Cardiac fibroblast (primary cell): ENCODE data around the gene CDKN2D.
A peak's percentile ranks its signal among the peaks of the same experiment; 100 is the strongest.
"Not testable (repeated sequence)": the region's sequence is repeated elsewhere in the genome, so short reads cannot be mapped to it uniquely, and the experiment has no call there.

Experiments used
- DNase-seq, 2 donors: peaks; one replicate each; pipeline versions ENCODE4 v3.0.0 to v3.0.0-alpha.2; 2010; ENCODE audit warnings: low read depth in 2 of 2
- H3K4me3 ChIP-seq, 2 donors: replicated peaks in 1 of 2; 1 replicate in 1 of 2; 2 replicates in 1 of 2; pipeline ENCODE4 v1.5.1; 2011; ENCODE audit warnings: low read depth in 2 of 2, low read length in 2 of 2, mild to moderate bottlenecking in 2 of 2, moderate library complexity in 1 of 2
- TF ChIP-seq, protein P1 (sequence below): IDR thresholded peaks from one replicate; pipeline ENCODE4 v1.5.1; 2011; ENCODE audit warnings: low read depth, mild to moderate bottlenecking, low read length, inconsistent platforms

CDKN2D gene

DNA sequence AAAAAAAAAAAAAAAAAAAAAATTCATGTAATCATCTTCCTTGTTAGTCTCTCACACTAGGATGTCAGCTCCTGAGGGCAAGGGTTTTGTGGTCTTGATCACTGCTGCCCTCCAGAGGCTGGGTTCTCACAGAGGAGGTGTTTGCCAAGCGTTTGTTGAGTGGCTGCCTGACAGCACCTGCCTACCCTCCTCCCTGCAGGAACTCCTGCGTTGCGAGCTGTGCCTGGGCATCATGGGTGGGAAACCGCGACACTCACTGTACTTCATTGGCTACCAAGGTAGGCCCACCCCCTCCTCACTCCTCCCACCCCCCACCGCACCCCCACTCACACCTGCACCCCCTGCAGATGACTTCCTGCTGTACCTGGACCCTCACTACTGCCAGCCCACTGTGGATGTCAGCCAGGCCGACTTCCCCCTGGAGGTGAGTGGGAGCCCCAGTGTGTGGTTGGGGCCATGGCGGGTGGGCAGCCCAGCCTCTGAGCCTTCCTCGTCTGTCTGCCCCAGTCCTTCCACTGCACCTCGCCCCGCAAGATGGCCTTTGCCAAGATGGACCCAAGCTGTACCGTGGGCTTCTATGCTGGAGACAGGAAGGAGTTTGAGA lies 17.0 kb downstream of the CDKN2D start:
- TF ChIP-seq, protein P1, sequence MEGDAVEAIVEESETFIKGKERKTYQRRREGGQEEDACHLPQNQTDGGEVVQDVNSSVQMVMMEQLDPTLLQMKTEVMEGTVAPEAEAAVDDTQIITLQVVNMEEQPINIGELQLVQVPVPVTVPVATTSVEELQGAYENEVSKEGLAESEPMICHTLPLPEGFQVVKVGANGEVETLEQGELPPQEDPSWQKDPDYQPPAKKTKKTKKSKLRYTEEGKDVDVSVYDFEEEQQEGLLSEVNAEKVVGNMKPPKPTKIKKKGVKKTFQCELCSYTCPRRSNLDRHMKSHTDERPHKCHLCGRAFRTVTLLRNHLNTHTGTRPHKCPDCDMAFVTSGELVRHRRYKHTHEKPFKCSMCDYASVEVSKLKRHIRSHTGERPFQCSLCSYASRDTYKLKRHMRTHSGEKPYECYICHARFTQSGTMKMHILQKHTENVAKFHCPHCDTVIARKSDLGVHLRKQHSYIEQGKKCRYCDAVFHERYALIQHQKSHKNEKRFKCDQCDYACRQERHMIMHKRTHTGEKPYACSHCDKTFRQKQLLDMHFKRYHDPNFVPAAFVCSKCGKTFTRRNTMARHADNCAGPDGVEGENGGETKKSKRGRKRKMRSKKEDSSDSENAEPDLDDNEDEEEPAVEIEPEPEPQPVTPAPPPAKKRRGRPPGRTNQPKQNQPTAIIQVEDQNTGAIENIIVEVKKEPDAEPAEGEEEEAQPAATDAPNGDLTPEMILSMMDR = peak; percentile 30
- peak; percentile 56 to 58 for DNase-seq
- H3K4me3 ChIP-seq = no peak overlapping the region

DNA sequence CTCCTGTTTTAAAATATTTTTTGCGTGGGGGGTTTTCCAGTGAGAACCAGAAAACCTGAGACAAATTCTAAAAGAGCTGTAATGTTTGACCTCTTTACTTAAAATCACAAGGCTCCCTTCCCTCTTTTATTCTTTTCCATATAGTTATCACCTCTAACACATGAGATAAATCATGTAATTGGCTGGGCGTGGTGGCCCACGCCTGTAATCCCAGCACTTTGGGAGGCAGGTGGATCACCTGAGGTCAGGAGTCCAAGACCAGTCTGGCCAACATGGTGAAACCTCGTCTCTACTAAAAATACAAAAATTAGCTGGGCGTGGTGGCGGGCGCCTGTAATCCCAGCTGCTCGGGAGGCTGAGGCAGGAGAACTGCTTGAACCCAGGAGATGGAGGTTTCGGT lies 17.8 kb downstream of the CDKN2D start:
- not testable (repeated sequence) for DNase-seq, H3K4me3 ChIP-seq

DNA sequence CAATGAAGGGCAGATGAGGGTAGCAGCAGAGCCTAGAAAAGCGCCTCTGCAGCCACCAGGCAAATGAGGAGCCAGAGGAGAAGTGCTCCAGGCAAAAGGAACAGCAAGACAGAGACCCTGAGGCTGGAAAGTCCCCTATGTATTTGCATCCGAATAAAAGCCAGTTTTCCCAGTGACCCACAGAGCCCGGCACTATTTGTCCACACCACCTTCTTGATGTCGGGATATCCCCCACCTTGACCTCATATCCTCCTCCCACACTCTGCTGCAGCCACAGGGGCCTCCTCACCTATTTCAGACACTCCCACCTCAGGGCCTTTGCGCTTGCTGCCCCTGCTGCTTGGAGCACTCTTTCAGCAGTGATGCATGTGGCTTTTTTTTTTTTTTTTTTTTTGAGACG lies 18.4 kb downstream of the CDKN2D start:
- no peak for DNase-seq
- H3K4me3 ChIP-seq = no peak overlapping the region
- TF ChIP-seq, protein P1 = no peak

DNA sequence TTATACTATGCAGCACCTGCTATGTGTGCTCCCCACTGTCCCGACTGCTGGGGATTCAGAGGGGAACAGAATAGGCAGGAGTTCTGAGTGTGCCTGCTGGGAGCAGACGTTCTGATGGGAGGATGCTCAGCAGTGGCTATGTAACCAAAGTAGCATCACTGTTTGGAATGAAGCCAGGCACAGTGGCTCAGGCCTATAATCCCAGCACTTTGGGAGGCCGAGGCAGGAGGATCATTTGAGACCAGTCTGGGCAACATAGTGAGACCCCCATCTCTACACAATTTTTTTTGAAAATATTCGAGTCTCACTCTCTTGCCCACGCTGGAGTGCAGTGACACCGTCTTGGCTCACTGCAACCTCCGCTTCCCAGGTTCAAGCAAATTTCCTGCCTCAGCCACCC lies 19.0 kb downstream of the CDKN2D start:
- H3K4me3 ChIP-seq = no peak overlapping the region
- TF ChIP-seq, protein P1 = no peak
- no peak for DNase-seq

DNA sequence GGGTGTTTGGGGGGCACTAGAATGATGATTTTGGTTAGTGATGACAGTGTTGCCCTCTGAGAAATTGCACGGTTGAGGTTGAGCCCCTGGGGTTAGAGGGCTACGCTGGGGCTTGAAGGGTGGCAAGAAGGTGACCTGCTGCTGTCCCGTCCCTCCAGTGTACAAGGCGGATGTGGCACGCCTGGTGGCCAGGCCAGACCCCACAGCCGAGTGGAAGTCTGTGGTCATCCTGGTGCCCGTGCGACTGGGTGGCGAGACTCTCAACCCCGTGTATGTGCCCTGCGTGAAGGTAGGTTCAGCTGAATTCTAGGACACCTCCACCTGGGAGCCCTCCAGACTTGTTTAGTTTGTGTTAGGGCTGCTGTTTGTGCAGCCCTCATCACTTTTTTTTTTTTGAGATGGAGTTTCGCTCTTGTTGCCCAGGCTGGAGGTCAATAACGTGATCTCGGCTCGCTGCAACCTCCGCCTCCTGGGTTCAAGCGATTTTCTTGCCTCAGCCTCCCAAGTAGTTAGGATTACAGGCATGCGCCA lies 20.0 kb downstream of the CDKN2D start:
- no peak overlapping the region for H3K4me3 ChIP-seq
- TF ChIP-seq, protein P1 = no peak
- DNase-seq = no peak

DNA sequence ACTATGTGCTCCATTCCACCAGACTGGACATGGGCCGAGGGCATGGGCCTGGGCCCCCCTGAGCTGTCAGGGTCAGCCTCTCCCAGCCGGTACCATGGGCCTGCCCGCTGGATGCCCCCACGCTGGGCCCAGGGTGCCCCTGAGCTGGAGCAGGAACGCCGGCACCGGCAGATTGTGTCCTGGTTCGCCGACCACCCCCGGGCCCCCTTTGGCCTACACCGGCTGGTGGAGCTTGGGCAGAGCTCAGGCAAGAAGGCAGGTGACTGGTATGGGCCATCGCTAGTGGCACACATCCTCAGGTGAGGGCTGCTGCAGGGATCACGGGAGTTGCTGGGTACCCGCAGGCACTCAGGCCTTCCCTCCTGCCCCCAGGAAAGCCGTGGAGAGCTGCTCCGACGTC lies 22.0 kb downstream of the CDKN2D start:
- H3K4me3 ChIP-seq = no peak overlapping the region
- TF ChIP-seq, protein P1 = no peak
- no peak for DNase-seq

DNA sequence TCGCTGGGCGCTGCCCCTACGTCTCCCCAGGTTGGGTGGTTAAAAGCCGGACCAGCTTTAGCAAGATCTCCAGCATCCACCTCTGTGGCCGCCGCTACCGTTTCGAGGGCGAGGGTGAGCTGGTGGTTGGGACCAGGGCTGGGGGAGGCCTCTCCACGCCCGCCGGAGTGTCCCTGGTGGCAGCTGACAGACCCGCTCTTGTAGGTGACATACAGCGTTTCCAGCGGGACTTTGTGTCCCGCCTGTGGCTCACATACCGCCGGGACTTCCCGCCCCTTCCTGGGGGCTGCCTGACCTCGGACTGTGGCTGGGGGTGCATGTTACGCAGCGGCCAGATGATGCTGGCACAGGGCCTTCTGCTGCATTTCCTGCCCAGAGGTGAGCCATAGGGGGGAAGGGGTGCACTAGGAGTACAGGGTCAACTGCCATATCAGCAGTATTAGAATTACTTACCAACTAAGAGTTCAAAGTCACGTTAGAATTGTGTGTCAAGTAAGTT lies 24.0 kb downstream of the CDKN2D start:
- TF ChIP-seq, protein P1 = no peak
- no peak for DNase-seq
- H3K4me3 ChIP-seq = peak overlapping the region; percentile 84 to 86
